Measurements from ENCODE around the gene CHMP4A.
A peak's percentile ranks its signal among the peaks of the same experiment; 100 is the strongest.
"Not testable (repeated sequence)": the region's sequence is repeated elsewhere in the genome, so short reads cannot be mapped to it uniquely, and the experiment has no call there.

CHMP4A gene

GRCh38 chr14:24202538-24202937 is 10.8 kb downstream of the CHMP4A start:
- not testable (repeated sequence) for H3K4me1 ChIP-seq (ENCODE audit: insufficient read depth, low read length); H3K9me3 ChIP-seq (ENCODE audit: control insufficient read depth, insufficient read depth, low read length); H3K9ac ChIP-seq (ENCODE audit: low read depth, low read length)
- H3K36me3 ChIP-seq (ENCODE audit: insufficient read depth, low read length): peaks cover 17% of the 10 kb centered on the region; the same call in 1 of the 2 replicates

GRCh38 chr14:24198814-24199524 is 14.3 kb downstream of the CHMP4A start:
- H3K4me1 ChIP-seq (ENCODE audit: insufficient read depth, low read length): no peaks in the 10 kb centered on the region
- peaks cover 7% of the 10 kb centered on the region; the same call in 1 of the 2 replicates for H3K36me3 ChIP-seq (ENCODE audit: insufficient read depth, low read length)
- peaks cover 5% of the 10 kb centered on the region for H3K9me3 ChIP-seq (ENCODE audit: control insufficient read depth, insufficient read depth, low read length)
- H3K9ac ChIP-seq (ENCODE audit: low read depth, low read length): no peak overlapping the region

GRCh38 chr14:24197056-24197450 is 16.2 kb downstream of the CHMP4A start:
- Histone ChIP-seq H3K9me3 (ENCODE audit: control insufficient read depth, insufficient read depth, low read length) (peaks cover 5% of the 10 kb centered on the region), H3K36me3 (ENCODE audit: insufficient read depth, low read length) (peaks cover 8% of the 10 kb centered on the region; the same call in 1 of the 2 replicates), H3K9ac (ENCODE audit: low read depth, low read length) (no peak overlapping the region), H3K4me1 (ENCODE audit: insufficient read depth, low read length) (no peaks in the 10 kb centered on the region)

GRCh38 chr14:24196071-24197055 is 16.9 kb downstream of the CHMP4A start:
- Histone ChIP-seq H3K36me3 (ENCODE audit: insufficient read depth, low read length) (peaks cover 8% of the 10 kb centered on the region; the same call in 1 of the 2 replicates), H3K9ac (ENCODE audit: low read depth, low read length) (peak overlapping the region; percentile 92), H3K4me1 (ENCODE audit: insufficient read depth, low read length) (no peaks in the 10 kb centered on the region), H3K9me3 (ENCODE audit: control insufficient read depth, insufficient read depth, low read length) (peaks cover 1% of the 10 kb centered on the region; the same call in 1 of the 2 replicates)

GRCh38 chr14:24195186-24196070 is 17.9 kb downstream of the CHMP4A start, which contains the start of gene TM9SF1:
TSS of gene TM9SF1 (minus strand) at chr14:24195441. CDS start at chr14:24195019, 422 bp downstream.
- no peaks in the 10 kb centered on the region for H3K4me1 ChIP-seq (ENCODE audit: insufficient read depth, low read length)
- H3K36me3 ChIP-seq (ENCODE audit: insufficient read depth, low read length): peaks cover 8% of the 10 kb centered on the region; the same call in 1 of the 2 replicates
- no peaks in the 10 kb centered on the region for H3K9me3 ChIP-seq (ENCODE audit: control insufficient read depth, insufficient read depth, low read length)
- peak within 1 kb of the TSS; percentile 92 for H3K9ac ChIP-seq (ENCODE audit: low read depth, low read length)

- H3K9me3 ChIP-seq (ENCODE audit: control insufficient read depth, insufficient read depth, low read length): no peaks in the 10 kb centered on the region
- H3K9ac ChIP-seq (ENCODE audit: low read depth, low read length): peak overlapping the region; percentile 92
- peaks cover 6% of the 10 kb centered on the region; the same call in 1 of the 2 replicates for H3K36me3 ChIP-seq (ENCODE audit: insufficient read depth, low read length)
- no peaks in the 10 kb centered on the region for H3K4me1 ChIP-seq (ENCODE audit: insufficient read depth, low read length)
Observed at GRCh38 chr14:24194873-24195185, 18.5 kb downstream of the CHMP4A start.

GRCh38 chr14:24194186-24194872 is 19.0 kb downstream of the CHMP4A start:
- peaks cover 4% of the 10 kb centered on the region; the same call in 1 of the 2 replicates for H3K36me3 ChIP-seq (ENCODE audit: insufficient read depth, low read length)
- no peaks in the 10 kb centered on the region for H3K4me1 ChIP-seq (ENCODE audit: insufficient read depth, low read length)
- no peaks in the 10 kb centered on the region for H3K9me3 ChIP-seq (ENCODE audit: control insufficient read depth, insufficient read depth, low read length)
- no peak overlapping the region; the same call in 1 of the 2 replicates for H3K9ac ChIP-seq (ENCODE audit: low read depth, low read length)

- Histone ChIP-seq H3K36me3 (ENCODE audit: insufficient read depth, low read length) (peaks cover 4% of the 10 kb centered on the region; the same call in 1 of the 2 replicates), H3K9me3 (ENCODE audit: control insufficient read depth, insufficient read depth, low read length) (no peaks in the 10 kb centered on the region), H3K4me1 (ENCODE audit: insufficient read depth, low read length) (no peaks in the 10 kb centered on the region), H3K9ac (ENCODE audit: low read depth, low read length) (no peak overlapping the region)
Observed at GRCh38 chr14:24192933-24193332, 20.4 kb downstream of the CHMP4A start.

GRCh38 chr14:24190416-24190815 is 22.9 kb downstream of the CHMP4A start:
- H3K36me3 ChIP-seq (ENCODE audit: insufficient read depth, low read length): peaks cover 6% of the 10 kb centered on the region
- no peaks in the 10 kb centered on the region for H3K9me3 ChIP-seq (ENCODE audit: control insufficient read depth, insufficient read depth, low read length)
- no peaks in the 10 kb centered on the region for H3K4me1 ChIP-seq (ENCODE audit: insufficient read depth, low read length)
- H3K9ac ChIP-seq (ENCODE audit: low read depth, low read length): no peak overlapping the region

GRCh38 chr14:24189460-24189859 is 23.8 kb downstream of the CHMP4A start:
- Histone ChIP-seq H3K4me1 (ENCODE audit: insufficient read depth, low read length) (no peaks in the 10 kb centered on the region), H3K9ac (ENCODE audit: low read depth, low read length) (no peak overlapping the region), H3K9me3 (ENCODE audit: control insufficient read depth, insufficient read depth, low read length) (no peaks in the 10 kb centered on the region), H3K36me3 (ENCODE audit: insufficient read depth, low read length) (peaks cover 9% of the 10 kb centered on the region)

- Histone ChIP-seq H3K36me3 (ENCODE audit: insufficient read depth, low read length) (peaks cover 11% of the 10 kb centered on the region), H3K9ac (ENCODE audit: low read depth, low read length) (no peak overlapping the region), H3K4me1 (ENCODE audit: insufficient read depth, low read length) (no peaks in the 10 kb centered on the region), H3K9me3 (ENCODE audit: control insufficient read depth, insufficient read depth, low read length) (no peaks in the 10 kb centered on the region)
Observed at GRCh38 chr14:24189059-24189375, 24.3 kb downstream of the CHMP4A start.

- Histone ChIP-seq H3K9ac (ENCODE audit: low read depth, low read length) (peak within 1 kb of the TSS; percentile 68), H3K9me3 (ENCODE audit: control insufficient read depth, insufficient read depth, low read length) (no peaks in the 10 kb centered on the region), H3K4me1 (ENCODE audit: insufficient read depth, low read length) (no peaks in the 10 kb centered on the region), H3K36me3 (ENCODE audit: insufficient read depth, low read length) (peaks cover 11% of the 10 kb centered on the region)
Observed at GRCh38 chr14:24188251-24189058, 24.8 kb downstream of the CHMP4A start, which contains the start of gene IPO4. TSS of gene IPO4 (minus strand) at chr14:24188816. CDS start at chr14:24188787, 29 bp downstream.

- Histone ChIP-seq H3K9ac (ENCODE audit: low read depth, low read length) (no peak overlapping the region), H3K4me1 (ENCODE audit: insufficient read depth, low read length) (no peaks in the 10 kb centered on the region), H3K9me3 (ENCODE audit: control insufficient read depth, insufficient read depth, low read length) (no peaks in the 10 kb centered on the region), H3K36me3 (ENCODE audit: insufficient read depth, low read length) (peaks cover 11% of the 10 kb centered on the region)
Observed at GRCh38 chr14:24187539-24187915, 25.8 kb downstream of the CHMP4A start.

All from ES-I3 (cell line).